H9 (cell line): ENCODE measurements around the gene TET2. TPM values are rescaled to one million over a fixed set of nuclear protein-coding genes. Genes with fewer than 3 reads are reported as not detected.

ENCODE experiments used
- DNase-seq: peaks from one replicate; pipeline ENCODE4 v3.0.0-alpha.2; 2017
- H2AFZ ChIP-seq: one replicate; pipeline ENCODE4 v1.6.1; 2013; ENCODE audit warnings: mild to moderate bottlenecking, low read length, control low read depth, moderate library complexity
- H2AK5ac ChIP-seq: 2 replicates; pipeline ENCODE4 v1.6.1; 2013; ENCODE audit warnings: low read length, control low read depth, mixed read lengths; ENCODE audit not compliant: insufficient read length
- H2BK120ac ChIP-seq: one replicate; pipeline ENCODE4 v1.6.1; 2013; ENCODE audit warnings: low read depth, mild to moderate bottlenecking, low read length, control low read depth, inconsistent platforms; ENCODE audit not compliant: poor library complexity, severe bottlenecking
- H2BK12ac ChIP-seq: 2 replicates; pipeline ENCODE4 v1.6.1; 2013; ENCODE audit warnings: low read length, control low read depth, mixed read lengths, low read depth; ENCODE audit not compliant: insufficient read length
- H2BK15ac ChIP-seq: 2 replicates; pipeline ENCODE4 v1.6.1; 2013; ENCODE audit warnings: low read depth, low read length, control low read depth
- H2BK20ac ChIP-seq: one replicate; pipeline ENCODE4 v1.6.1; 2013; ENCODE audit warnings: low read depth, mild to moderate bottlenecking, low read length, control low read depth, inconsistent platforms; ENCODE audit not compliant: poor library complexity, severe bottlenecking
- H2BK5ac ChIP-seq: 2 replicates; pipeline ENCODE4 v1.6.1; 2013; ENCODE audit warnings: low read length, control low read depth, mixed read lengths; ENCODE audit not compliant: insufficient read length
- H3K14ac ChIP-seq: 2 replicates; pipeline ENCODE4 v1.6.1; 2013; ENCODE audit warnings: low read length, control low read depth; ENCODE audit not compliant: insufficient read depth
- H3K18ac ChIP-seq: 2 replicates; pipeline ENCODE4 v1.6.1; 2013; ENCODE audit warnings: low read depth, mild to moderate bottlenecking, mixed read lengths, low read length, control low read depth; ENCODE audit not compliant: insufficient read length
- H3K23ac ChIP-seq: 2 replicates; pipeline ENCODE4 v1.6.1; 2013; ENCODE audit warnings: low read length, control low read depth, mixed read lengths, low read depth; ENCODE audit not compliant: insufficient read length
- H3K23me2 ChIP-seq: 2 replicates; pipeline ENCODE4 v1.6.1; 2013; ENCODE audit warnings: low read depth, mild to moderate bottlenecking, mixed read lengths, low read length, control low read depth; ENCODE audit not compliant: insufficient read length, poor library complexity, severe bottlenecking
- H3K27ac ChIP-seq: 2 replicates; pipeline ENCODE4 v1.5.1; 2013; ENCODE audit warnings: low read length, control low read depth, mixed read lengths, low read depth; ENCODE audit not compliant: insufficient read length
- H3K27me3 ChIP-seq: 2 replicates; pipeline ENCODE4 v1.6.1; 2013; ENCODE audit warnings: low read length, control low read depth, inconsistent platforms; ENCODE audit not compliant: insufficient read depth
- H3K4ac ChIP-seq: 2 replicates; pipeline ENCODE4 v1.6.1; 2013; ENCODE audit warnings: low read depth, mild to moderate bottlenecking, control low read depth, inconsistent platforms, low read length, moderate library complexity
- H3K4me1 ChIP-seq: 2 replicates; pipeline ENCODE4 v1.6.1; 2013; ENCODE audit warnings: low read length, control low read depth, inconsistent platforms; ENCODE audit not compliant: insufficient read depth
- H3K4me2 ChIP-seq: 2 replicates; pipeline ENCODE4 v1.6.1; 2013; ENCODE audit warnings: low read length, control low read depth, mixed read lengths; ENCODE audit not compliant: insufficient read length, insufficient read depth
- H3K56ac ChIP-seq: 2 replicates; pipeline ENCODE4 v1.6.1; 2013; ENCODE audit warnings: low read depth, mild to moderate bottlenecking, mixed read lengths, low read length, control low read depth; ENCODE audit not compliant: insufficient read length
- H3K79me1 ChIP-seq: 2 replicates; pipeline ENCODE4 v1.6.1; 2013; ENCODE audit warnings: low read depth, mild to moderate bottlenecking, moderate library complexity, low read length, control low read depth, inconsistent platforms; ENCODE audit not compliant: insufficient read depth, poor library complexity, severe bottlenecking
- H3K79me2 ChIP-seq: 2 replicates; pipeline ENCODE4 v1.6.1; 2013; ENCODE audit warnings: low read length, control low read depth, inconsistent platforms; ENCODE audit not compliant: insufficient read depth
- H3K9ac ChIP-seq: 2 replicates; pipeline ENCODE4 v1.6.1; 2013; ENCODE audit warnings: low read length, control low read depth, mixed read lengths; ENCODE audit not compliant: insufficient read length; ENCODE audit errors: extremely low read depth
- H3K9me3 ChIP-seq: one replicate; pipeline ENCODE4 v1.6.1; 2013; ENCODE audit warnings: low read depth, low read length, inconsistent platforms; ENCODE audit not compliant: control insufficient read depth
- H3T11ph ChIP-seq: one replicate; pipeline ENCODE4 v1.6.1; 2013; ENCODE audit warnings: mild to moderate bottlenecking, low read length, control low read depth, inconsistent platforms
- H4K20me1 ChIP-seq: one replicate; pipeline ENCODE4 v1.6.1; 2013; ENCODE audit not compliant: control insufficient read depth, insufficient read length, insufficient read depth
- H4K5ac ChIP-seq: 2 replicates; pipeline ENCODE4 v1.6.1; 2013; ENCODE audit warnings: low read depth, mild to moderate bottlenecking, mixed read lengths, low read length, control low read depth; ENCODE audit not compliant: insufficient read length
- H4K8ac ChIP-seq: replicated peaks from 2 replicates; pipeline ENCODE4 v1.6.1; 2013; ENCODE audit warnings: low read length, control low read depth, mixed read lengths, low read depth; ENCODE audit not compliant: insufficient read length
- H4K91ac ChIP-seq: 2 replicates; pipeline ENCODE4 v1.6.1; 2013; ENCODE audit warnings: low read depth, mild to moderate bottlenecking, moderate library complexity, mixed read lengths, low read length, control low read depth; ENCODE audit not compliant: insufficient read length
- H3K27ac Mint-ChIP-seq, 3 experiments: 2 replicates in 2 of 3; 3 replicates in 1 of 3; pipeline ENCODE4 v1.8.0; 2020 to 2021; ENCODE audit warnings: mixed read lengths in 3 of 3, mild to moderate bottlenecking in 1 of 3, moderate library complexity in 1 of 3
- H3K27me3 Mint-ChIP-seq: 2 replicates; pipeline ENCODE4 v1.8.0; 2021; ENCODE audit warnings: low read depth, mild to moderate bottlenecking, moderate library complexity, mixed read lengths
- H3K36me3 Mint-ChIP-seq, 3 experiments: 2 replicates in 2 of 3; 3 replicates in 1 of 3; pipeline ENCODE4 v1.8.0; 2020 to 2021; ENCODE audit warnings: low read depth in 3 of 3, mixed read lengths in 3 of 3; ENCODE audit not compliant: insufficient read depth in 1 of 3
- H3K4me1 Mint-ChIP-seq, 2 experiments: 2 replicates each; pipeline ENCODE4 v1.8.0; 2020; ENCODE audit warnings: mixed read lengths in 2 of 2
- H3K4me3 Mint-ChIP-seq, 2 experiments: 2 replicates in 1 of 2; 3 replicates in 1 of 2; pipeline ENCODE4 v1.8.0; 2020 to 2021; ENCODE audit warnings: mild to moderate bottlenecking in 2 of 2, mixed read lengths in 2 of 2, moderate library complexity in 1 of 2
- H3K9me3 Mint-ChIP-seq, 2 experiments: 2 replicates in 1 of 2; 3 replicates in 1 of 2; pipeline ENCODE4 v1.8.0; 2020; ENCODE audit warnings: mild to moderate bottlenecking in 2 of 2, mixed read lengths in 2 of 2, moderate library complexity in 1 of 2
- CTCF ChIP-seq: fragments of 200-600 bp; sonication (generic); conservative IDR thresholded peaks from 3 replicates; pipeline ENCODE4 v1.8.0; 2021; ENCODE audit warnings: antibody characterized with exemption, mild to moderate bottlenecking
- WGBS: extraction: QIAGEN DNeasy Blood & Tissue Kit; methylation state at CpG from one replicate; pipeline ENCODE4 v1.1.7; 2013; ENCODE audit warnings: missing lambda C conversion rate, low lambda C conversion rate, mixed read lengths; ENCODE audit not compliant: insufficient read length; ENCODE audit errors: extremely low coverage; 5-methylcytosine and 5-hydroxymethylcytosine counted together
- total RNA-seq: library from RNA; stranded (reverse); gene quantifications from 2 replicates; pipeline ENCODE4 v1.2.1, GENCODE V29; 2021

TET2 gene
- total RNA-seq, 1 experiment from 2014 or later, result 3.1 TPM

GRCh38 chr4:105126311-105127169 lies 20.1 kb upstream of the TET2 start:
- peaks cover 5 to 6% of the 10 kb centered on the region in 2 experiments for H3K4me1 Mint-ChIP-seq

More at GRCh38 chr4:105126311-105127169, 20.1 kb upstream of the TET2 start:
- Histone ChIP-seq H3T11ph (no peak overlapping the region), H2AFZ (no peak overlapping the region), H4K91ac (no peak overlapping the region), H3K4me2 (no peak overlapping the region), H4K20me1 (no peaks in the 10 kb centered on the region), H2BK15ac (no peak overlapping the region), H3K14ac (no peak overlapping the region), H3K23me2 (no peaks in the 10 kb centered on the region), H2BK12ac (no peak overlapping the region), H2BK5ac (no peak overlapping the region), H3K4me1 (no peaks in the 10 kb centered on the region), H4K8ac (no peak overlapping the region), H3K27me3 (no peaks in the 10 kb centered on the region), H3K4ac (no peak overlapping the region), H4K5ac (no peak overlapping the region), H3K79me1 (no peaks in the 10 kb centered on the region), H3K27ac (no peak overlapping the region), H3K79me2 (no peaks in the 10 kb centered on the region), H2AK5ac (no peak overlapping the region), H2BK20ac (no peak overlapping the region), H3K9me3 (no peaks in the 10 kb centered on the region), H3K18ac (no peak overlapping the region), H3K56ac (no peak overlapping the region), H2BK120ac (no peak overlapping the region), H3K9ac (no peak overlapping the region), H3K23ac (no peak overlapping the region)
- peaks cover 14% of the 10 kb centered on the region for H3K27me3 Mint-ChIP-seq
- no peaks in the 10 kb centered on the region for H3K36me3 Mint-ChIP-seq
- no peak overlapping the region for H3K4me3 Mint-ChIP-seq
- no peak for DNase-seq
- no peaks in the 10 kb centered on the region for H3K9me3 Mint-ChIP-seq
- H3K27ac Mint-ChIP-seq, result no peak overlapping the region
- TF ChIP-seq CTCF, result no peak
- no CpG with 5 or more reads among the region's 3 CpGs for WGBS
